ENCODE measurements around the gene EXOC1. TPM values are rescaled to one million over a fixed set of nuclear protein-coding genes. Genes with fewer than 3 reads are reported as not detected.
A peak's percentile ranks its signal among the peaks of the same experiment; 100 is the strongest.

The EXOC1 gene
- total and polyA plus RNA-seq, 9 of the 15 experiments (the other 6 are each of a cell fraction or from before 2014, with no cell fraction given): 16.0 to 45.5 (median 26.2) TPM

DNA sequence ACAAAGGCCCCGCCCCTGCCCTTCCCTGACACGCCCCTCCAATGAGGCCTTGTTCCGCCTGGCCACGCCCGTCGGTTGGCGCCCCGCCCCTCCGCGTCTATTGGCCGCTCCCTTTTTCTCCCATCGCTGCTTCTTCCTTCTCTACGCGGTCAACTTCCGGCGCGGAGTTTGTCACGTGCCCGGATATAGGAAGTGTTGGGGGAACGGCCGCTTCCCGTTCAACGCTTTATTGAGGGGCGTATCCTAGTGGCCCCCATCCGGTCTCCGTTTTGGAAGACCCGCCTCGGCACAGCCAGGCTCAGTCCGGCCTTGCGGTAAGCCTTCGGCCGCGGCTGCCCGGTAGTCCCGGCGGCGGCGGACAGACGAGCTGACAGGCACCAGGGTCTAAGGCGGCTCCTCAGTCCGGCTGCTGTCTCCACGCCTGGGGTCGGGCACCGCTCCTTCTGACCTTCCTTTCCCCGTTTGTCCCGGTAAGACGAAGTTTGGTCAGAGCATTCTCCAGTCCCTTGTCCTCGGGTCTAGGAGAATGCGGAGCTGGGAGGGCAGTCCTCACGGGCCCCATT is at the start of gene EXOC1 (continued):
- TF ChIP-seq NRF1 (conservative IDR thresholded peaks at IDR 0.05 in 1 of 2, IDR thresholded peaks at IDR 0.05 in 1 of 2) (peak; percentile 61 to 69; a peak in 3 of 4 replicates), PPARD (CRISPR knock-in tag; IDR thresholded peaks at IDR 0.05) (no peak), ZNF668 (CRISPR knock-in tag; IDR thresholded peaks at IDR 0.05) (no peak), HMG20B (CRISPR knock-in tag; IDR thresholded peaks at IDR 0.05) (no peak), ZNF384 (IDR thresholded peaks at IDR 0.05; ENCODE audit: low read depth, low read length) (no peak), NCOA2 (IDR thresholded peaks at IDR 0.05; ENCODE audit: partially characterized antibody in 2 of 2) (no peak), GABPB1 (CRISPR knock-in tag; IDR thresholded peaks at IDR 0.05) (peak; percentile 94), SAFB2 (IDR thresholded peaks at IDR 0.05; ENCODE audit: borderline replicate concordance, low read depth, low read length, severe bottlenecking) (no peak), RBM15 (IDR thresholded peaks at IDR 0.05; ENCODE audit: insufficient read depth, low read length) (no peak), DPF2 (IDR thresholded peaks at IDR 0.05) (no peak), RFX5 (IDR thresholded peaks at IDR 0.05; ENCODE audit: low read depth, low read length) (no peak), SNIP1 (IDR thresholded peaks at IDR 0.05; ENCODE audit: low read depth) (no peak), DIDO1 (tag; IDR thresholded peaks at IDR 0.05; ENCODE audit: low read depth) (peak; percentile 86; the same call in 1 of the 2 replicates), NFIC (IDR thresholded peaks at IDR 0.05) (no peak), SUPT5H (IDR thresholded peaks at IDR 0.05) (peak; percentile 84), ETS2 (tag; IDR thresholded peaks at IDR 0.05; ENCODE audit: borderline replicate concordance, poor library complexity, severe bottlenecking) (no peak)
- TF ChIP-seq, protein P1, sequence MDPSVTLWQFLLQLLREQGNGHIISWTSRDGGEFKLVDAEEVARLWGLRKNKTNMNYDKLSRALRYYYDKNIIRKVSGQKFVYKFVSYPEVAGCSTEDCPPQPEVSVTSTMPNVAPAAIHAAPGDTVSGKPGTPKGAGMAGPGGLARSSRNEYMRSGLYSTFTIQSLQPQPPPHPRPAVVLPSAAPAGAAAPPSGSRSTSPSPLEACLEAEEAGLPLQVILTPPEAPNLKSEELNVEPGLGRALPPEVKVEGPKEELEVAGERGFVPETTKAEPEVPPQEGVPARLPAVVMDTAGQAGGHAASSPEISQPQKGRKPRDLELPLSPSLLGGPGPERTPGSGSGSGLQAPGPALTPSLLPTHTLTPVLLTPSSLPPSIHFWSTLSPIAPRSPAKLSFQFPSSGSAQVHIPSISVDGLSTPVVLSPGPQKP (CRISPR knock-in tag; IDR thresholded peaks at IDR 0.05): no peak
- TF ChIP-seq, protein P2, sequence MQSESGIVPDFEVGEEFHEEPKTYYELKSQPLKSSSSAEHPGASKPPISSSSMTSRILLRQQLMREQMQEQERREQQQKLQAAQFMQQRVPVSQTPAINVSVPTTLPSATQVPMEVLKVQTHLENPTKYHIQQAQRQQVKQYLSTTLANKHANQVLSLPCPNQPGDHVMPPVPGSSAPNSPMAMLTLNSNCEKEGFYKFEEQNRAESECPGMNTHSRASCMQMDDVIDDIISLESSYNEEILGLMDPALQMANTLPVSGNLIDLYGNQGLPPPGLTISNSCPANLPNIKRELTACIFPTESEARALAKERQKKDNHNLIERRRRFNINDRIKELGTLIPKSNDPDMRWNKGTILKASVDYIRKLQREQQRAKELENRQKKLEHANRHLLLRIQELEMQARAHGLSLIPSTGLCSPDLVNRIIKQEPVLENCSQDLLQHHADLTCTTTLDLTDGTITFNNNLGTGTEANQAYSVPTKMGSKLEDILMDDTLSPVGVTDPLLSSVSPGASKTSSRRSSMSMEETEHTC (IDR thresholded peaks at IDR 0.05): no peak
- TF ChIP-seq, protein P3, sequence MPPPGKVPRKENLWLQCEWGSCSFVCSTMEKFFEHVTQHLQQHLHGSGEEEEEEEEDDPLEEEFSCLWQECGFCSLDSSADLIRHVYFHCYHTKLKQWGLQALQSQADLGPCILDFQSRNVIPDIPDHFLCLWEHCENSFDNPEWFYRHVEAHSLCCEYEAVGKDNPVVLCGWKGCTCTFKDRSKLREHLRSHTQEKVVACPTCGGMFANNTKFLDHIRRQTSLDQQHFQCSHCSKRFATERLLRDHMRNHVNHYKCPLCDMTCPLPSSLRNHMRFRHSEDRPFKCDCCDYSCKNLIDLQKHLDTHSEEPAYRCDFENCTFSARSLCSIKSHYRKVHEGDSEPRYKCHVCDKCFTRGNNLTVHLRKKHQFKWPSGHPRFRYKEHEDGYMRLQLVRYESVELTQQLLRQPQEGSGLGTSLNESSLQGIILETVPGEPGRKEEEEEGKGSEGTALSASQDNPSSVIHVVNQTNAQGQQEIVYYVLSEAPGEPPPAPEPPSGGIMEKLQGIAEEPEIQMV (tag; conservative IDR thresholded peaks at IDR 0.05; ENCODE audit: low read depth): no peak
- TF ChIP-seq, protein P4, sequence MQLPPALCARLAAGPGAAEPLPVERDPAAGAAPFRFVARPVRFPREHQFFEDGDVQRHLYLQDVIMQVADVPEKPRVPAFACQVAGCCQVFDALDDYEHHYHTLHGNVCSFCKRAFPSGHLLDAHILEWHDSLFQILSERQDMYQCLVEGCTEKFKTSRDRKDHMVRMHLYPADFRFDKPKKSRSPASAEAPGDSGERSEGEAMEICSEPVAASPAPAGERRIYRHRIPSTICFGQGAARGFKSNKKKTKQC (CRISPR knock-in tag; IDR thresholded peaks at IDR 0.05): no peak
- TF ChIP-seq, protein P5, sequence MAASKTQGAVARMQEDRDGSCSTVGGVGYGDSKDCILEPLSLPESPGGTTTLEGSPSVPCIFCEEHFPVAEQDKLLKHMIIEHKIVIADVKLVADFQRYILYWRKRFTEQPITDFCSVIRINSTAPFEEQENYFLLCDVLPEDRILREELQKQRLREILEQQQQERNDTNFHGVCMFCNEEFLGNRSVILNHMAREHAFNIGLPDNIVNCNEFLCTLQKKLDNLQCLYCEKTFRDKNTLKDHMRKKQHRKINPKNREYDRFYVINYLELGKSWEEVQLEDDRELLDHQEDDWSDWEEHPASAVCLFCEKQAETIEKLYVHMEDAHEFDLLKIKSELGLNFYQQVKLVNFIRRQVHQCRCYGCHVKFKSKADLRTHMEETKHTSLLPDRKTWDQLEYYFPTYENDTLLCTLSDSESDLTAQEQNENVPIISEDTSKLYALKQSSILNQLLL (CRISPR knock-in tag; IDR thresholded peaks at IDR 0.05; ENCODE audit: borderline replicate concordance): no peak
- TF ChIP-seq, protein P6, sequence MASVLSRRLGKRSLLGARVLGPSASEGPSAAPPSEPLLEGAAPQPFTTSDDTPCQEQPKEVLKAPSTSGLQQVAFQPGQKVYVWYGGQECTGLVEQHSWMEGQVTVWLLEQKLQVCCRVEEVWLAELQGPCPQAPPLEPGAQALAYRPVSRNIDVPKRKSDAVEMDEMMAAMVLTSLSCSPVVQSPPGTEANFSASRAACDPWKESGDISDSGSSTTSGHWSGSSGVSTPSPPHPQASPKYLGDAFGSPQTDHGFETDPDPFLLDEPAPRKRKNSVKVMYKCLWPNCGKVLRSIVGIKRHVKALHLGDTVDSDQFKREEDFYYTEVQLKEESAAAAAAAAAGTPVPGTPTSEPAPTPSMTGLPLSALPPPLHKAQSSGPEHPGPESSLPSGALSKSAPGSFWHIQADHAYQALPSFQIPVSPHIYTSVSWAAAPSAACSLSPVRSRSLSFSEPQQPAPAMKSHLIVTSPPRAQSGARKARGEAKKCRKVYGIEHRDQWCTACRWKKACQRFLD (CRISPR knock-in tag; IDR thresholded peaks at IDR 0.05): no peak

Data from K562 (cell line).